Measurements from ENCODE around the gene MEF2B. TPM values are rescaled to one million over a fixed set of nuclear protein-coding genes. Genes with fewer than 3 reads are reported as not detected.

MEF2B gene
- total RNA-seq: not detected in 2 replicates

GRCh38 chr19:19170053-19170872, at the start of gene MEF2B:
TSS of gene MEF2B (minus strand) at chr19:19170263. CDS start at chr19:19150735, 19,528 bp downstream.

GRCh38 chr19:19211499-19212420, 41.7 kb upstream of the MEF2B start, which contains the start of gene NCAN:
TSS of gene NCAN (plus strand) at chr19:19211958. CDS start at chr19:19216954, 4,996 bp downstream.

GRCh38 chr19:19203012-19203856, 33.2 kb upstream of the MEF2B start, which contains the start of gene NR2C2AP:
TSS of gene NR2C2AP (minus strand) at chr19:19203414. CDS start at chr19:19203060, 354 bp downstream.

GRCh38 chr19:19192078-19192882, 22.2 kb upstream of the MEF2B start, which contains the start of the genes BORCS8 and RFXANK:
TSS of gene BORCS8 (minus strand) at chr19:19192152. CDS start at chr19:19192117, 35 bp downstream.
TSS of gene RFXANK (plus strand) at chr19:19192258. CDS start at chr19:19193947, 1,689 bp downstream.

GRCh38 chr19:19138109-19138981, 31.7 kb downstream of the MEF2B start, which contains the start of gene TMEM161A:
TSS of gene TMEM161A (minus strand) at chr19:19138478. CDS start at chr19:19138428, 50 bp downstream.

Other genes with a start within 250 kb of the MEF2B start
- gene HOMER3, start 229.0 kb downstream of the MEF2B start, total RNA-seq: 85.0 and 94.4 TPM in 2 replicates
- gene SUGP2, start 136.7 kb downstream of the MEF2B start, total RNA-seq: 47.0 and 47.7 TPM in 2 replicates
- 41.9 and 63.4 TPM in 2 replicates for gene ARMC6, start 136.7 kb downstream of the MEF2B start, total RNA-seq
- 4.5 and 6.6 TPM in 2 replicates for gene SLC25A42, start 106.3 kb downstream of the MEF2B start, total RNA-seq
- gene TMEM161A, start 31.8 kb downstream of the MEF2B start, total RNA-seq: 19.3 and 25.5 TPM in 2 replicates
- gene BORCS8, start 21.9 kb upstream of the MEF2B start, total RNA-seq: 13.0 and 22.6 TPM in 2 replicates
- 43.5 and 50.0 TPM in 2 replicates for gene RFXANK, start 22.0 kb upstream of the MEF2B start, total RNA-seq
- 8.6 and 20.6 TPM in 2 replicates for gene NR2C2AP, start 33.2 kb upstream of the MEF2B start, total RNA-seq
- gene NCAN, start 41.7 kb upstream of the MEF2B start, total RNA-seq: under 0.01 TPM in 1 of 2 replicates, not detected in the other
- gene TM6SF2, start 103.0 kb upstream of the MEF2B start, total RNA-seq: 0.12 and 0.33 TPM in 2 replicates
- 22.2 and 25.5 TPM in 2 replicates for gene SUGP1, start 150.2 kb upstream of the MEF2B start, total RNA-seq
- 28.4 and 31.1 TPM in 2 replicates for gene MAU2, start 150.6 kb upstream of the MEF2B start, total RNA-seq
- gene GATAD2A, start 235.4 kb upstream of the MEF2B start, total RNA-seq: 50.5 and 76.6 TPM in 2 replicates